ENCODE measurements around the gene ZCCHC9. TPM values are rescaled to one million over a fixed set of nuclear protein-coding genes. Genes with fewer than 3 reads are reported as not detected.

Gene ZCCHC9, protein sequence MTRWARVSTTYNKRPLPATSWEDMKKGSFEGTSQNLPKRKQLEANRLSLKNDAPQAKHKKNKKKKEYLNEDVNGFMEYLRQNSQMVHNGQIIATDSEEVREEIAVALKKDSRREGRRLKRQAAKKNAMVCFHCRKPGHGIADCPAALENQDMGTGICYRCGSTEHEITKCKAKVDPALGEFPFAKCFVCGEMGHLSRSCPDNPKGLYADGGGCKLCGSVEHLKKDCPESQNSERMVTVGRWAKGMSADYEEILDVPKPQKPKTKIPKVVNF
- total RNA-seq: 9.9 and 17.5 TPM in 2 replicates

DNA sequence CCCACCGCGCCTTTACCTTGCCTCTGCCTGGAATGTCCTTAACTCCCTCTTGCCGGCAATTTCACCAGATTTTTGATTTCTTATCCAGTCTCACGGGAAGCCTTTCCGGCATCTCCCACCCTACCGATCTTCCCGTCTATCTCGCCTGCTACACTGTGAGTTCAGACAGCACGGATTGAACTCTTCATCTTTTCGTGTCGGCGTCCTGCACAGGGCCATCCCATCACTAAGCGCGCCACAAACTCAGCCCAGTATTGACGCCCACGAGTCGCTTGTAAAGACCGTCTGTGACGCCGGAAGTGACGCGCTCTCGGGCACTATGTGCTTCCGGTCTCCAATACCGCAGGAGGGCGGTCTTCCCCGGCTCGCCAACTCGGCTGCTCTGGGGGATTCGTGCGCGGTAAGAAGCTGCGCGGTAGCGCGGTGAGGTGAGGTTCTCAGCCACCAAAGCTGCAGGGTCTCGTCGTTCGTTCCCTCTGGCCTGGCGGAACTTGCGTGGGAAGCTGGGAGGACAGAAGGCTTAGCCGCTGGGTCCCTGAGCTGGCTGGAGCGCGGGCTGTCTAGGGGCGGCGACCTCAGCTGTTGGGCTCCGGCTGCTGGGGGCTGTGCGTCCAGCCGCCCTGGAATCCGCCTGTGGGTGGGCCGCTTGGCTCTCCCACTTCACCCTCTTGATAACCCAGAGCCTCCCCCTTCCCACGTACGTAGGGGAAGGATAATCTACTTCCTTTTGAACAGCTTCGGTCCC is at the start of gene ZCCHC9:
ZCCHC9 (plus strand) TSS at position 317 of the 745 bp plus-strand sequence. CDS start 3,171 bp downstream, outside the sequence.

Other genes with a start within 250 kb of the ZCCHC9 start
- 0.72 TPM in 1 of 2 replicates, not detected in the other for gene CKMT2, start 68.3 kb upstream of the ZCCHC9 start, total RNA-seq
- gene ACOT12, start 92.5 kb downstream of the ZCCHC9 start, total RNA-seq: 0.72 TPM in 1 of 2 replicates, not detected in the other

All from cardiac atrium fibroblast (primary cell).